HG02642 (cell line): ENCODE results near the gene PRDM5.

Source experiments
- ATAC-seq: cut with Tn5 transposase; IDR thresholded peaks from one replicate; pipeline ENCODE4 v1.9.1; 2021; ENCODE audit warnings: mild to moderate bottlenecking; ENCODE audit not compliant: unreplicated experiment, poor library complexity

Gene PRDM5

GRCh38 chr4:120861852-120862251 lies 60.7 kb downstream of the PRDM5 start:
- ATAC-seq, result no peak

GRCh38 chr4:120858776-120859175 lies 63.8 kb downstream of the PRDM5 start:
- no peak for ATAC-seq

GRCh38 chr4:120857312-120857711 lies 65.2 kb downstream of the PRDM5 start:
- no peak for ATAC-seq

GRCh38 chr4:120856294-120856693 lies 66.2 kb downstream of the PRDM5 start:
- no peak for ATAC-seq

GRCh38 chr4:120855307-120856001 lies 67.1 kb downstream of the PRDM5 start:
- peak; percentile 95 for ATAC-seq

GRCh38 chr4:120853161-120853935 lies 69.2 kb downstream of the PRDM5 start:
- no peak for ATAC-seq

- ATAC-seq, result no peak
These were observed 72.4 kb downstream of the PRDM5 start for GRCh38 chr4:120850018-120850599.

GRCh38 chr4:120847019-120847582 lies 75.4 kb downstream of the PRDM5 start:
- no peak for ATAC-seq

- ATAC-seq, result peak; percentile 82
These were observed 78.0 kb downstream of the PRDM5 start for GRCh38 chr4:120844528-120844921.

- peak; percentile 32 for ATAC-seq
These were observed 78.5 kb downstream of the PRDM5 start for GRCh38 chr4:120843849-120844527.

GRCh38 chr4:120842031-120842430 lies 80.5 kb downstream of the PRDM5 start:
- ATAC-seq, result no peak

- no peak for ATAC-seq
These were observed 80.9 kb downstream of the PRDM5 start for GRCh38 chr4:120841580-120841979.

- no peak for ATAC-seq
These were observed 82.4 kb downstream of the PRDM5 start for GRCh38 chr4:120839974-120840751.

GRCh38 chr4:120839334-120839973 lies 83.1 kb downstream of the PRDM5 start:
- no peak for ATAC-seq

GRCh38 chr4:120838784-120839183 lies 83.7 kb downstream of the PRDM5 start:
- ATAC-seq, result no peak

GRCh38 chr4:120837656-120838055 lies 84.9 kb downstream of the PRDM5 start:
- no peak for ATAC-seq

GRCh38 chr4:120835342-120835741 lies 87.2 kb downstream of the PRDM5 start:
- no peak for ATAC-seq

- no peak for ATAC-seq
These were observed 92.3 kb downstream of the PRDM5 start for GRCh38 chr4:120830204-120830603.

- ATAC-seq, result no peak
These were observed 93.3 kb downstream of the PRDM5 start for GRCh38 chr4:120829113-120829831.
